ENCODE data around the gene JUP. TPM values are rescaled to one million over a fixed set of nuclear protein-coding genes. Genes with fewer than 3 reads are reported as not detected.

The JUP gene
- polyA plus RNA-seq, 1 donor from 2014 or later, result 46.1 TPM

DNA sequence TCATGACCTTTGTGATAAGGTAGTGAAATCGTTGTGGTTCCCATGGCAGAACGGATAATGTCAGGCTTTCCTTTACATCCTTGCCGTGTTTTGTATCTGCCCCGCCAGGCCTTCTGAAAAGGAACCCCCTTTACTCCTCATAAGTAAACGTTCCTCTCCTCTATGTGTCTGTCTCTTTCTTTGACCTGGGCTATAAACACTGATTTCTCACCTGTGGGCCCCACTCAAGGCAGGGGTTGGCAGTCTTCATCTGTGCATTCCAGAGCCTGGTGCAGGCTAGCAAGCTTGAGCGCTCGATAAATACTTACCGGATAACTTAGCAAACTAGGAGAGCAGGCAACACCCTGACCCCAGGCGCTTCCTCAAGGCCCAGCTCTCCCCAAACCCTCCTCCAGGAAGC, 44.8 kb downstream of the JUP start:
- Histone ChIP-seq H3K27ac (ENCODE audit: low read length) (no peak overlapping the region), H3K4me3 (ENCODE audit: low read length) (no peak overlapping the region), H3F3A (ENCODE audit: insufficient read depth, low read length, poor library complexity, severe bottlenecking) (no peaks in the 10 kb centered on the region), H3K27me3 (ENCODE audit: insufficient read depth, low read depth, low read length) (peaks cover 12% of the 10 kb centered on the region), H4K20me1 (ENCODE audit: insufficient read depth) (no peaks in the 10 kb centered on the region), H3K9me3 (ENCODE audit: low read length) (no peaks in the 10 kb centered on the region), H3K4me2 (ENCODE audit: low read length) (no peak overlapping the region), H2AFZ (ENCODE audit: low read depth, low read length) (no peak overlapping the region), H3K36me3 (ENCODE audit: insufficient read depth, low read length) (no peaks in the 10 kb centered on the region), H3K9me2 (ENCODE audit: insufficient read depth, low read length) (no peaks in the 10 kb centered on the region), H3K79me2 (replicated peaks; ENCODE audit: insufficient read depth, low read length) (no peaks in the 10 kb centered on the region), H3K9ac (ENCODE audit: low read length) (no peak overlapping the region)
- TF ChIP-seq, protein P1, sequence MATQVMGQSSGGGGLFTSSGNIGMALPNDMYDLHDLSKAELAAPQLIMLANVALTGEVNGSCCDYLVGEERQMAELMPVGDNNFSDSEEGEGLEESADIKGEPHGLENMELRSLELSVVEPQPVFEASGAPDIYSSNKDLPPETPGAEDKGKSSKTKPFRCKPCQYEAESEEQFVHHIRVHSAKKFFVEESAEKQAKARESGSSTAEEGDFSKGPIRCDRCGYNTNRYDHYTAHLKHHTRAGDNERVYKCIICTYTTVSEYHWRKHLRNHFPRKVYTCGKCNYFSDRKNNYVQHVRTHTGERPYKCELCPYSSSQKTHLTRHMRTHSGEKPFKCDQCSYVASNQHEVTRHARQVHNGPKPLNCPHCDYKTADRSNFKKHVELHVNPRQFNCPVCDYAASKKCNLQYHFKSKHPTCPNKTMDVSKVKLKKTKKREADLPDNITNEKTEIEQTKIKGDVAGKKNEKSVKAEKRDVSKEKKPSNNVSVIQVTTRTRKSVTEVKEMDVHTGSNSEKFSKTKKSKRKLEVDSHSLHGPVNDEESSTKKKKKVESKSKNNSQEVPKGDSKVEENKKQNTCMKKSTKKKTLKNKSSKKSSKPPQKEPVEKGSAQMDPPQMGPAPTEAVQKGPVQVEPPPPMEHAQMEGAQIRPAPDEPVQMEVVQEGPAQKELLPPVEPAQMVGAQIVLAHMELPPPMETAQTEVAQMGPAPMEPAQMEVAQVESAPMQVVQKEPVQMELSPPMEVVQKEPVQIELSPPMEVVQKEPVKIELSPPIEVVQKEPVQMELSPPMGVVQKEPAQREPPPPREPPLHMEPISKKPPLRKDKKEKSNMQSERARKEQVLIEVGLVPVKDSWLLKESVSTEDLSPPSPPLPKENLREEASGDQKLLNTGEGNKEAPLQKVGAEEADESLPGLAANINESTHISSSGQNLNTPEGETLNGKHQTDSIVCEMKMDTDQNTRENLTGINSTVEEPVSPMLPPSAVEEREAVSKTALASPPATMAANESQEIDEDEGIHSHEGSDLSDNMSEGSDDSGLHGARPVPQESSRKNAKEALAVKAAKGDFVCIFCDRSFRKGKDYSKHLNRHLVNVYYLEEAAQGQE (IDR thresholded peaks at IDR 0.05; ENCODE audit: borderline replicate concordance), result no peak
- no peak for TF ChIP-seq RAD21 (conservative IDR thresholded peaks at IDR 0.05)
- no peak for TF ChIP-seq SMC3 (conservative IDR thresholded peaks at IDR 0.05; ENCODE audit: poor library complexity)
- TF ChIP-seq, protein P2, sequence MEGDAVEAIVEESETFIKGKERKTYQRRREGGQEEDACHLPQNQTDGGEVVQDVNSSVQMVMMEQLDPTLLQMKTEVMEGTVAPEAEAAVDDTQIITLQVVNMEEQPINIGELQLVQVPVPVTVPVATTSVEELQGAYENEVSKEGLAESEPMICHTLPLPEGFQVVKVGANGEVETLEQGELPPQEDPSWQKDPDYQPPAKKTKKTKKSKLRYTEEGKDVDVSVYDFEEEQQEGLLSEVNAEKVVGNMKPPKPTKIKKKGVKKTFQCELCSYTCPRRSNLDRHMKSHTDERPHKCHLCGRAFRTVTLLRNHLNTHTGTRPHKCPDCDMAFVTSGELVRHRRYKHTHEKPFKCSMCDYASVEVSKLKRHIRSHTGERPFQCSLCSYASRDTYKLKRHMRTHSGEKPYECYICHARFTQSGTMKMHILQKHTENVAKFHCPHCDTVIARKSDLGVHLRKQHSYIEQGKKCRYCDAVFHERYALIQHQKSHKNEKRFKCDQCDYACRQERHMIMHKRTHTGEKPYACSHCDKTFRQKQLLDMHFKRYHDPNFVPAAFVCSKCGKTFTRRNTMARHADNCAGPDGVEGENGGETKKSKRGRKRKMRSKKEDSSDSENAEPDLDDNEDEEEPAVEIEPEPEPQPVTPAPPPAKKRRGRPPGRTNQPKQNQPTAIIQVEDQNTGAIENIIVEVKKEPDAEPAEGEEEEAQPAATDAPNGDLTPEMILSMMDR (IDR thresholded peaks at IDR 0.05; ENCODE audit: poor library complexity, severe bottlenecking), result no peak
- no peak for TF ChIP-seq MXI1 (conservative IDR thresholded peaks at IDR 0.05; ENCODE audit: poor library complexity, severe bottlenecking)
- TF ChIP-seq POLR2AphosphoS5 (IDR thresholded peaks at IDR 0.05), result no peak
- no peak for TF ChIP-seq EZH2 (IDR thresholded peaks at IDR 0.05; ENCODE audit: borderline replicate concordance, insufficient read depth, low read length, poor library complexity, severe bottlenecking)
- TF ChIP-seq EP300 (conservative IDR thresholded peaks at IDR 0.05; ENCODE audit: poor library complexity, severe bottlenecking), result no peak
- TF ChIP-seq TAF1 (IDR thresholded peaks at IDR 0.05; ENCODE audit: low read depth), result no peak

DNA sequence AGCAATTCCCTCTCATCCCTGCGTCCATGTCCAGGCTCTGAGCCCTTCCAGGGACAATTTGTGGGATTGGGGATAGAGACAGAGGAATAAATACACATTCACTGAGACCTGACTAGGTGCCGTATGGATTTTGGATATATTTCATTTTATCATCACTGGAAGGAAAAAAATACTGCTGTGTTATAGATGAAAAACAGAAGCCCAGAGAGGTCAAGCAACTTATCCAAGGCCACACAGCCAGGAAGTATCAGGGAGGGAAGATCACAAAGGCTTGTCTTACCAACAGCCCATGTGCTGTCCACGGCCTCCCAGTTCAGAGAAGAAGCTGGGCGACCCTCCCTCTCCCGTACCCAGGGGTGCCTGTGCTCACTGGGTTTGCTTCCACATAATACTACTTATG, 46.0 kb downstream of the JUP start:
- no peaks in the 10 kb centered on the region for H3K9me3 ChIP-seq (ENCODE audit: low read length)
- H3K9ac ChIP-seq (ENCODE audit: low read length), result no peak overlapping the region
- no peak overlapping the region for H3K4me2 ChIP-seq (ENCODE audit: low read length)
- H3K27ac ChIP-seq (ENCODE audit: low read length), result no peak overlapping the region
- no peaks in the 10 kb centered on the region for H3K79me2 ChIP-seq (replicated peaks; ENCODE audit: insufficient read depth, low read length)
- H3F3A ChIP-seq (ENCODE audit: insufficient read depth, low read length, poor library complexity, severe bottlenecking), result no peaks in the 10 kb centered on the region
- TF ChIP-seq, protein P2 (IDR thresholded peaks at IDR 0.05; ENCODE audit: poor library complexity, severe bottlenecking), result no peak
- TF ChIP-seq MXI1 (conservative IDR thresholded peaks at IDR 0.05; ENCODE audit: poor library complexity, severe bottlenecking) (no peak), EP300 (conservative IDR thresholded peaks at IDR 0.05; ENCODE audit: poor library complexity, severe bottlenecking) (no peak), SMC3 (conservative IDR thresholded peaks at IDR 0.05; ENCODE audit: poor library complexity) (no peak), POLR2AphosphoS5 (IDR thresholded peaks at IDR 0.05) (no peak), RAD21 (conservative IDR thresholded peaks at IDR 0.05) (no peak), TAF1 (IDR thresholded peaks at IDR 0.05; ENCODE audit: low read depth) (no peak), EZH2 (IDR thresholded peaks at IDR 0.05; ENCODE audit: borderline replicate concordance, insufficient read depth, low read length, poor library complexity, severe bottlenecking) (no peak)
- TF ChIP-seq, protein P1 (IDR thresholded peaks at IDR 0.05; ENCODE audit: borderline replicate concordance), result no peak
- H3K36me3 ChIP-seq (ENCODE audit: insufficient read depth, low read length), result no peaks in the 10 kb centered on the region
- H3K9me2 ChIP-seq (ENCODE audit: insufficient read depth, low read length), result no peaks in the 10 kb centered on the region
- H3K27me3 ChIP-seq (ENCODE audit: insufficient read depth, low read depth, low read length), result peaks cover 24% of the 10 kb centered on the region
- H4K20me1 ChIP-seq (ENCODE audit: insufficient read depth), result no peaks in the 10 kb centered on the region
- no peak overlapping the region for H3K4me3 ChIP-seq (ENCODE audit: low read length)
- H2AFZ ChIP-seq (ENCODE audit: low read depth, low read length), result no peak overlapping the region

Data from neural cell (in vitro differentiated cells).